HTERT RPE-1 (cell line): ENCODE measurements around the gene LAMA2.

Source experiments
- in situ Hi-C: fragments of 300-500 bp; cut with MboI; formaldehyde crosslinking; loops from 4 replicates; pipeline ENCODE4 v1.14.3; 2020; ENCODE audit warnings: low sequenced_read_pairs

The LAMA2 gene

GRCh38 chr6:129203190-129203900 lies 320.4 kb downstream of the LAMA2 start:
- in situ Hi-C loops = no loop called here

- in situ Hi-C loops = no loop called here
Observed at GRCh38 chr6:129206821-129207220, 323.9 kb downstream of the LAMA2 start.

- in situ Hi-C loops = no loop called here
Observed at GRCh38 chr6:129207832-129208231, 324.9 kb downstream of the LAMA2 start.

GRCh38 chr6:129208415-129209034 lies 325.6 kb downstream of the LAMA2 start:
- in situ Hi-C loops = no loop called here

- in situ Hi-C loops = no loop called here
Observed at GRCh38 chr6:129209355-129209754, 326.4 kb downstream of the LAMA2 start.

GRCh38 chr6:129210684-129211083 lies 327.7 kb downstream of the LAMA2 start:
- in situ Hi-C loops = no loop called here

GRCh38 chr6:129211626-129212025 lies 328.7 kb downstream of the LAMA2 start:
- in situ Hi-C loops = no loop called here

GRCh38 chr6:129212081-129212480 lies 329.1 kb downstream of the LAMA2 start:
- in situ Hi-C loops = no loop called here

- in situ Hi-C loops = no loop called here
Observed at GRCh38 chr6:129215246-129215645, 332.3 kb downstream of the LAMA2 start.

- in situ Hi-C loops = no loop called here
Observed at GRCh38 chr6:129215916-129216520, 333.1 kb downstream of the LAMA2 start.

- in situ Hi-C loops = no loop called here
Observed at GRCh38 chr6:129217701-129218100, 334.8 kb downstream of the LAMA2 start.

GRCh38 chr6:129233458-129234134 lies 350.7 kb downstream of the LAMA2 start:
- in situ Hi-C loops = no loop called here

GRCh38 chr6:129235167-129236000 lies 352.4 kb downstream of the LAMA2 start:
- in situ Hi-C loops = no loop called here

GRCh38 chr6:129236001-129236517 lies 353.1 kb downstream of the LAMA2 start:
- in situ Hi-C loops = no loop called here

- in situ Hi-C loops = no loop called here
Observed at GRCh38 chr6:129238991-129239390, 356.1 kb downstream of the LAMA2 start.

GRCh38 chr6:129239825-129240491 lies 357.0 kb downstream of the LAMA2 start:
- in situ Hi-C loops = no loop called here

GRCh38 chr6:129240492-129240853 lies 357.5 kb downstream of the LAMA2 start:
- in situ Hi-C loops = no loop called here

- in situ Hi-C loops = no loop called here
Observed at GRCh38 chr6:129242546-129242945, 359.6 kb downstream of the LAMA2 start.

- in situ Hi-C loops = no loop called here
Observed at GRCh38 chr6:129243377-129243776, 360.4 kb downstream of the LAMA2 start.

- in situ Hi-C loops = no loop called here
Observed at GRCh38 chr6:129248946-129249345, 366.0 kb downstream of the LAMA2 start.
